ENCODE data around the gene PARM1. TPM values are rescaled to one million over a fixed set of nuclear protein-coding genes. Genes with fewer than 3 reads are reported as not detected.

Gene PARM1
- total RNA-seq, 3 donors from 2014 or later (not counting 1 experiment from before 2014, with no cell fraction given) = 0.14 to 1.4 (median 0.24) TPM

DNA sequence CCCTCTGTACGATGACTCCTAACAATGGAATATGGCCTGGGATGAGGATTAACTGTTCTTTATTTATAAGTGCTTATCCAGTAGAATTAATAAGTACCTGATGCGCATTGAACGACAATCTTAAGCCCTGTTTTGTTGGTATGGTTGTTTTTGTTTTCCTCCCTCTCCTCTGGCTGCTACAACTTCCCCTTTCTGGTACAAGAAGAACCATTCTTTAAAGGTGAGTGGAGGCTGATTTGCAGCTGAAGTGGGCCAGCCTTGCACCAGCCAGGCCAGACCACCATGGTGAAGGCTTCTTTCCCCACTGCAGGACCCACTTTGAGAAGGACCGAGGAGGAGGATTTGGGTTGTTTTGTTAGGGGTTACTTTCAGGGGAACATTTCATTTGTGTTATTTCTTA is 113.3 kb downstream of the PARM1 start:
- ATAC-seq = no peak
- peaks cover 4 to 12% of the 10 kb centered on the region in 2 donors for H3K9me3 Mint-ChIP-seq
- H3K27ac ChIP-seq (ENCODE audit: low read length) = no peak overlapping the region
- H3K36me3 Mint-ChIP-seq = no peaks in the 10 kb centered on the region
- H3K27ac Mint-ChIP-seq = no peak overlapping the region
- DNase-seq = no peak
- TF ChIP-seq, protein P1, sequence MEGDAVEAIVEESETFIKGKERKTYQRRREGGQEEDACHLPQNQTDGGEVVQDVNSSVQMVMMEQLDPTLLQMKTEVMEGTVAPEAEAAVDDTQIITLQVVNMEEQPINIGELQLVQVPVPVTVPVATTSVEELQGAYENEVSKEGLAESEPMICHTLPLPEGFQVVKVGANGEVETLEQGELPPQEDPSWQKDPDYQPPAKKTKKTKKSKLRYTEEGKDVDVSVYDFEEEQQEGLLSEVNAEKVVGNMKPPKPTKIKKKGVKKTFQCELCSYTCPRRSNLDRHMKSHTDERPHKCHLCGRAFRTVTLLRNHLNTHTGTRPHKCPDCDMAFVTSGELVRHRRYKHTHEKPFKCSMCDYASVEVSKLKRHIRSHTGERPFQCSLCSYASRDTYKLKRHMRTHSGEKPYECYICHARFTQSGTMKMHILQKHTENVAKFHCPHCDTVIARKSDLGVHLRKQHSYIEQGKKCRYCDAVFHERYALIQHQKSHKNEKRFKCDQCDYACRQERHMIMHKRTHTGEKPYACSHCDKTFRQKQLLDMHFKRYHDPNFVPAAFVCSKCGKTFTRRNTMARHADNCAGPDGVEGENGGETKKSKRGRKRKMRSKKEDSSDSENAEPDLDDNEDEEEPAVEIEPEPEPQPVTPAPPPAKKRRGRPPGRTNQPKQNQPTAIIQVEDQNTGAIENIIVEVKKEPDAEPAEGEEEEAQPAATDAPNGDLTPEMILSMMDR (IDR thresholded peaks at IDR 0.05) = no peak
- H3K9me3 ChIP-seq (ENCODE audit: control insufficient read depth, insufficient read depth, low read length) = no peaks in the 10 kb centered on the region
- H3K27me3 ChIP-seq (ENCODE audit: control insufficient read depth, insufficient read depth, low read length) = no peaks in the 10 kb centered on the region
- WGBS (ENCODE audit: insufficient coverage) = 100% methylated on average over 1 of the region's 4 CpGs
- H3K27me3 Mint-ChIP-seq (ENCODE audit: low read depth in 2 of 2) = no peaks in the 10 kb centered on the region
- intact Hi-C loops (cut with micrococcal nuclease) = no loop called here
- no peaks in the 10 kb centered on the region for H3K4me1 Mint-ChIP-seq
- no peaks in the 10 kb centered on the region for H3K4me1 ChIP-seq (ENCODE audit: control insufficient read depth, insufficient read depth, low read length)
- no peaks in the 10 kb centered on the region for H3K36me3 ChIP-seq (ENCODE audit: control insufficient read depth, insufficient read depth, low read length)
- no peak overlapping the region for H3K4me3 ChIP-seq (ENCODE audit: low read length)
- no peak overlapping the region for H3K4me3 Mint-ChIP-seq

DNA sequence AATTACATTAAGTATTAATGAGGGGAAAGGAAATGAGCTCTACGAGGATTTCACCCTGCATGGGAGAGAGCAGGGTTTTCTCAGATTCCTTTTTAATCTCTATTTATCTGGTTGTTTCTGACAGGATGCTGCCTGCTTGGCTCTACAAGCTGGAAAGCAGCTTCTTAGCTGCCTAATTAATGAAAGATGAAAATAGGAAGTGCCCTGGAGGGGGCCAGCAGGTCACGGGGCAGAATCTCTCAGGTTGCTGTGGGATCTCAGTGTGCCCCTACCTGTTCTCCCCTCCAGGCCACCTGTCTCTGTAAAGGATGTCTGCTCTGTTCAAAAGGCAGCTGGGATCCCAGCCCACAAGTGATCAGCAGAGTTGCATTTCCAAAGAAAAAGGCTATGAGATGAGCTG is 113.7 kb downstream of the PARM1 start:
- Mint-ChIP-seq H3K9me3 (peaks cover 5 to 13% of the 10 kb centered on the region in 2 donors), H3K27me3 (ENCODE audit: low read depth in 2 of 2) (no peaks in the 10 kb centered on the region), H3K4me3 (no peak overlapping the region), H3K36me3 (no peaks in the 10 kb centered on the region), H3K27ac (no peak overlapping the region), H3K4me1 (no peaks in the 10 kb centered on the region)
- DNase-seq (no peak), ATAC-seq (no peak)
- no peaks in the 10 kb centered on the region for H3K27me3 ChIP-seq (ENCODE audit: control insufficient read depth, insufficient read depth, low read length)
- TF ChIP-seq, protein P1 (IDR thresholded peaks at IDR 0.05) = no peak
- WGBS (ENCODE audit: insufficient coverage) = 42% methylated on average over 2 of the region's 2 CpGs
- no peaks in the 10 kb centered on the region for H3K9me3 ChIP-seq (ENCODE audit: control insufficient read depth, insufficient read depth, low read length)
- H3K36me3 ChIP-seq (ENCODE audit: control insufficient read depth, insufficient read depth, low read length) = no peaks in the 10 kb centered on the region
- H3K4me3 ChIP-seq (ENCODE audit: low read length) = no peak overlapping the region
- H3K27ac ChIP-seq (ENCODE audit: low read length) = no peak overlapping the region
- intact Hi-C loops (cut with micrococcal nuclease) = no loop called here
- no peaks in the 10 kb centered on the region for H3K4me1 ChIP-seq (ENCODE audit: control insufficient read depth, insufficient read depth, low read length)

DNA sequence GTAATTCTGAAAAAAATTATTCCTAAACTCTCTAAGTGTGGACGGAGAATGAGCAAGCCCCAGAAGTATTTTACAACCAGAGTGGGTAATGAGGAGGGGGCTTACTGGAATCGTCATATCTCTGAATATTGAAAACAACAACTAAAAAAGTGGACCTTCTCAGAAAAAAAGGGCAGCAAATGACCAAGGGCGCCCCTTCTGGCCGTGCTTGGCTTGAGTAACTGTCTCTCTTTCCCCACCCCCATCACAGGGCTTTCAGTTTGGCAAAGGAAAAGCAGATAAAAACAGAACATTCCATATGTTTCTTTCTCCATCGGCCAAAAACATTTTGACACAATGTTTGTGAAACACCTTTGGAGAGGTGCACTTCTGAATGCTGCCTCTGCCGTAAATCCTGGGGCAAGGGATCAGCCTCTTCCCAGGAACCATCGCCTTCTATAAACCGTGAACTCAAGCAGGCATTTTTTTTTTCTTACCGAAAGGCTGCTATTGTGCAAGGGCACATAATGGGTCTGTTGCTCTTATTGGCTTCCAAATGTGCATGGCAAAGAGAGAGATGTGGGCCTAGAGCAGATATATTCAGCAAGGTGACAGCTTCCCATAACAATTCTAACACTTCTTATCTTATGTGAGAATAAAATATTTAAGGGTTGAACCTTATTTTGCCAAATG is 115.4 kb downstream of the PARM1 start:
- Histone ChIP-seq H3K4me3 (ENCODE audit: low read length) (no peak overlapping the region), H3K36me3 (ENCODE audit: control insufficient read depth, insufficient read depth, low read length) (no peaks in the 10 kb centered on the region), H3K27me3 (ENCODE audit: control insufficient read depth, insufficient read depth, low read length) (no peaks in the 10 kb centered on the region), H3K4me1 (ENCODE audit: control insufficient read depth, insufficient read depth, low read length) (no peaks in the 10 kb centered on the region), H3K27ac (ENCODE audit: low read length) (no peak overlapping the region), H3K9me3 (ENCODE audit: control insufficient read depth, insufficient read depth, low read length) (no peaks in the 10 kb centered on the region)
- Mint-ChIP-seq H3K4me3 (no peak overlapping the region), H3K27ac (no peak overlapping the region), H3K4me1 (no peaks in the 10 kb centered on the region), H3K36me3 (no peaks in the 10 kb centered on the region), H3K9me3 (peaks cover 7 to 12% of the 10 kb centered on the region in 2 donors), H3K27me3 (ENCODE audit: low read depth in 2 of 2) (no peaks in the 10 kb centered on the region)
- WGBS (ENCODE audit: insufficient coverage) = 90% methylated on average over 8 of the region's 9 CpGs
- no peak for ATAC-seq
- intact Hi-C loops (cut with micrococcal nuclease) = no loop called here
- DNase-seq = no peak
- TF ChIP-seq, protein P1 (IDR thresholded peaks at IDR 0.05) = no peak

DNA sequence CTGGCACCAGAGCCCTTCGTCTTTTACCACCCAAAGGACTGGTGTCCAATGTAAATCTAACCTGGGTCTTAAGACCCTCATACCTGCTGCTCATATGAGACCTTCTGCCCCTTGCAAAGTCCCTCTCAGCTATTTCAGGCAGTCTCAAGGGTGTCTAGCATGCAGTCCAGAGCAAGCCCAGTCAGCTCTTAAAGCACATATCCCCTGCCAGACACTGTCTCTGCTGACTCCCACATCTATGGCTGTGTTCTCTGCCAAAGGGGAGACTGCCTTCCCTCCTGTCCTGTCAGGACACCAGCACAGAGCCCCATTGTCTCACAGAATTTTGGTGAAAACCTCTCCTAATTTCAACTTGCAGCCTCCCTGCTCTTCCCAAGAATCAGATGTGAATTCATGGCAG is 118.5 kb downstream of the PARM1 start:
- no peaks in the 10 kb centered on the region for H3K27me3 ChIP-seq (ENCODE audit: control insufficient read depth, insufficient read depth, low read length)
- no peak overlapping the region for H3K27ac ChIP-seq (ENCODE audit: low read length)
- intact Hi-C loops (cut with micrococcal nuclease) = no loop called here
- 77% methylated on average over 1 of the region's 1 CpG for WGBS (ENCODE audit: insufficient coverage)
- Mint-ChIP-seq H3K36me3 (no peaks in the 10 kb centered on the region), H3K27me3 (ENCODE audit: low read depth in 2 of 2) (no peaks in the 10 kb centered on the region), H3K4me3 (no peak overlapping the region), H3K9me3 (peaks cover 4 to 6% of the 10 kb centered on the region in 2 donors), H3K4me1 (no peaks in the 10 kb centered on the region), H3K27ac (no peak overlapping the region)
- DNase-seq (no peak), ATAC-seq (no peak)
- no peaks in the 10 kb centered on the region for H3K9me3 ChIP-seq (ENCODE audit: control insufficient read depth, insufficient read depth, low read length)
- TF ChIP-seq, protein P1 (IDR thresholded peaks at IDR 0.05) = no peak
- no peaks in the 10 kb centered on the region for H3K4me1 ChIP-seq (ENCODE audit: control insufficient read depth, insufficient read depth, low read length)
- H3K36me3 ChIP-seq (ENCODE audit: control insufficient read depth, insufficient read depth, low read length) = no peaks in the 10 kb centered on the region
- no peak overlapping the region for H3K4me3 ChIP-seq (ENCODE audit: low read length)

All from natural killer cell (primary cell).